ENCODE measurements around the gene WBP1. TPM values are rescaled to one million over a fixed set of nuclear protein-coding genes. Genes with fewer than 3 reads are reported as not detected.

Gene WBP1
- total RNA-seq, 1 experiment from 2014 or later = 64.4 TPM

DNA sequence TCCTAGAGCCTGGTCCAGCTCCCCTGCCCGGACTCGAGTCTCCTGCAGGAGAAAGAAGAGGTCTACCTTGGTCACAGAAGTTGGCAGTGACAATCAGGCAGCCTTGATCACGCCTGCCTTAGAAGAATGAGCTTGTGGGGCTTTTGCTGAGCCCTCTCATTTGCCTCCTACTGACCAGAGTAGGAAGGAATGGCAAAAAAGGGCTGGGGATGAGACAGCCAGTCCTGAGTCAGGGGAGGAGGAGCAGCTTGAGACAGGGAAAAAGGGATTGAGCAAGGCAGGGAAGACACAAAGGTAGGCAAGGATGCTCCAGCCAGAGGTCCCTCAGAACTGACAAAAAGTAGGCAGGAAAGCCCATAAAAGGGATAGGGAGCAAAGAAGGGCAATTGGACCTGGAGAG is 30.7 kb upstream of the WBP1 start:
- H3K4me1 ChIP-seq (ENCODE audit: insufficient read depth, low read length) = no peaks in the 10 kb centered on the region
- no peaks in the 10 kb centered on the region for H3K9me2 ChIP-seq (replicated peaks; ENCODE audit: low read length)
- CTCF ChIA-PET = no interaction called here
- peaks cover 8% of the 10 kb centered on the region; the same call in 1 of the 2 replicates for H3K79me2 ChIP-seq (ENCODE audit: low read length)
- H3K27ac ChIP-seq (ENCODE audit: low read length) = no peak overlapping the region
- no peaks in the 10 kb centered on the region for H3K9me3 ChIP-seq (ENCODE audit: low read length)
- DNase-seq (no peak), ATAC-seq (no peak)
- peaks cover 42% of the 10 kb centered on the region for H3K36me3 ChIP-seq (ENCODE audit: low read depth, low read length)
- H3K27me3 ChIP-seq (ENCODE audit: low read length) = no peaks in the 10 kb centered on the region
- H3K4me2 ChIP-seq (ENCODE audit: low read length) = no peak overlapping the region
- H2AFZ ChIP-seq (ENCODE audit: low read length) = no peak overlapping the region
- H3F3A ChIP-seq (ENCODE audit: low read length, unreplicated experiment) = no peaks in the 10 kb centered on the region
- peaks cover 7% of the 10 kb centered on the region for H4K20me1 ChIP-seq (ENCODE audit: low read length)
- POLR2A ChIA-PET (ENCODE audit: unreplicated experiment) = no interaction called here
- no TSS peak for BruUV-seq (replicated peaks)
- H3K9ac ChIP-seq (ENCODE audit: low read length) = no peak overlapping the region
- TF ChIP-seq EZH2phosphoT487 (IDR thresholded peaks at IDR 0.05; ENCODE audit: borderline replicate concordance, low read length) = no peak
- TF ChIP-seq EZH2 (IDR thresholded peaks at IDR 0.05; ENCODE audit: low read length, unreplicated experiment) = no peak
- TF ChIP-seq, protein P1, sequence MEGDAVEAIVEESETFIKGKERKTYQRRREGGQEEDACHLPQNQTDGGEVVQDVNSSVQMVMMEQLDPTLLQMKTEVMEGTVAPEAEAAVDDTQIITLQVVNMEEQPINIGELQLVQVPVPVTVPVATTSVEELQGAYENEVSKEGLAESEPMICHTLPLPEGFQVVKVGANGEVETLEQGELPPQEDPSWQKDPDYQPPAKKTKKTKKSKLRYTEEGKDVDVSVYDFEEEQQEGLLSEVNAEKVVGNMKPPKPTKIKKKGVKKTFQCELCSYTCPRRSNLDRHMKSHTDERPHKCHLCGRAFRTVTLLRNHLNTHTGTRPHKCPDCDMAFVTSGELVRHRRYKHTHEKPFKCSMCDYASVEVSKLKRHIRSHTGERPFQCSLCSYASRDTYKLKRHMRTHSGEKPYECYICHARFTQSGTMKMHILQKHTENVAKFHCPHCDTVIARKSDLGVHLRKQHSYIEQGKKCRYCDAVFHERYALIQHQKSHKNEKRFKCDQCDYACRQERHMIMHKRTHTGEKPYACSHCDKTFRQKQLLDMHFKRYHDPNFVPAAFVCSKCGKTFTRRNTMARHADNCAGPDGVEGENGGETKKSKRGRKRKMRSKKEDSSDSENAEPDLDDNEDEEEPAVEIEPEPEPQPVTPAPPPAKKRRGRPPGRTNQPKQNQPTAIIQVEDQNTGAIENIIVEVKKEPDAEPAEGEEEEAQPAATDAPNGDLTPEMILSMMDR (conservative IDR thresholded peaks at IDR 0.05; ENCODE audit: low read depth, low read length) = no peak
- H3K4me3 ChIP-seq (ENCODE audit: low read length) = no peak overlapping the region
- intact Hi-C loops (cut with micrococcal nuclease) = no loop called here

DNA sequence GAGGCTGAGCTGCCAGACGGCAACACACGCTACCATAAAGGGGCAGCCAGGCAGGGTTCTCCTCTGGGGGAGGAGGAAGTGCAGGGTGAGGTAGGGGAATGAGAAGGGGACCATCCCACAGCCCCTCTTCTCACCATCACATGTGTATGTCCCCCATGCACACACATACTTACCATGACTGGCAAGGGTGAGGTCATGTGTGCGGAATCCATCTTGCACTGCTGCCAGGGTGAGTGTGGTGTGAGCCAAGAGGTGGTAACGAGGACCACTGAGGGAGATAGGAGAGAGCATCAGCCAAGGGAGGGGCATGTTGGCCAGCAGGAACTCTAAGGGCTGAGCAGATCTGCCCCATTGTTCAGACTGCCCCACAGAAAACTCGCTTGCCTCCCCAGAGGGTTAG is 29.6 kb upstream of the WBP1 start:
- Histone ChIP-seq H3K4me1 (ENCODE audit: insufficient read depth, low read length) (no peaks in the 10 kb centered on the region), H3K4me2 (ENCODE audit: low read length) (no peak overlapping the region), H3K27ac (ENCODE audit: low read length) (no peak overlapping the region), H3K4me3 (ENCODE audit: low read length) (no peak overlapping the region), H3K36me3 (ENCODE audit: low read depth, low read length) (peaks cover 42% of the 10 kb centered on the region), H3K9ac (ENCODE audit: low read length) (no peak overlapping the region), H3K9me2 (replicated peaks; ENCODE audit: low read length) (no peaks in the 10 kb centered on the region), H2AFZ (ENCODE audit: low read length) (no peak overlapping the region), H3K27me3 (ENCODE audit: low read length) (no peaks in the 10 kb centered on the region), H4K20me1 (ENCODE audit: low read length) (peaks cover 8% of the 10 kb centered on the region), H3K79me2 (ENCODE audit: low read length) (peaks cover 14% of the 10 kb centered on the region), H3F3A (ENCODE audit: low read length, unreplicated experiment) (no peaks in the 10 kb centered on the region), H3K9me3 (ENCODE audit: low read length) (no peaks in the 10 kb centered on the region)
- ATAC-seq (no peak), DNase-seq (no peak)
- TF ChIP-seq, protein P1 (conservative IDR thresholded peaks at IDR 0.05; ENCODE audit: low read depth, low read length) = no peak
- TF ChIP-seq EZH2 (IDR thresholded peaks at IDR 0.05; ENCODE audit: low read length, unreplicated experiment) = no peak
- no peak for TF ChIP-seq EZH2phosphoT487 (IDR thresholded peaks at IDR 0.05; ENCODE audit: borderline replicate concordance, low read length)
- intact Hi-C loops (cut with micrococcal nuclease) = no loop called here
- BruUV-seq (replicated peaks) = no TSS peak
- ChIA-PET CTCF (no interaction called here), POLR2A (ENCODE audit: unreplicated experiment) (no interaction called here)

DNA sequence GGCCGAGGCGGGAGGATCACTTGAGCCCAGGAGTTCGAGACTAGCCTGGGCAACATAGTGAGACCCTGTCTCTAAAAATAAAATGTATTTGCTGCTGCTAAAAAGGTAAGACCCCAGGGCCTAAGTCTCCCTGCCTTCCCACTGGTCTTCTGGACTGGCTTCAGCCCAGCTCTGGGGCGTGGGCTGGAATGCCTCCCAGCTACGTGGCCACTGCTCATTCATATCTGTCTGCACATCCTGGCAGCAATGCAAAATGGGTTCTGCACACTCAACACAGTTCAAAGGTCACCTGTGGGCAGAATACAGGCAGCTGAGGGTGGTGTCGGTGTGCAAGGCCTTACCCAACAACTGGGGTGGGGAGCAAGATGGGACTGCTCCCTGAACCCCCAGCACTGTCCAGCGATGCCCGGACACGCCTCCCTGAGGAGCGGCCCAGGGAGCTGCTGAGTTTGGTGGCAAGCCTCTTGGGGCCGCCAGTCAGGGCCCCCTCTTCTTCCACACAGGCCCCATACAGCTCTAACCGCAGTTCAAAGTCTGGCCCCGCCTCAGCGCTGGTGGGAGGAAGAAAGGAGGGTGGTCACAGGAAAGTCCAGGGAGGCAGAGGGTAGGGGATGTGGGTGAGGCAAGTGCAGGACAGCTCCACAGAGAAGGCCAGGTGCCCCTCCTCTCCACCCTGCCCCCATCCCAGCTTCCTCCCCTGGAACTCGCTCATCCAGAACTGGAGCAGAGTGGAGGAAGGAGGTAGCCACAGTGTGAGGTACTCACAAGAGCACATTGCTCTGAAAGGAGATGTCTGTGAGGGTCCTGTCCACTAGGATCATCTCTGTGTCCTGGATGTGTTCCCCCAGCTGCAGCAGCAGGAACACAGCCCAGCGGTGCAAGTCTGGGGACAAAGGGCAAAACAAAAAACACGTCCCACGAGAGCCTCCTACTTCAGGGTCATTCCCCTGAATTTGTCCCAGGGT is 28.5 kb upstream of the WBP1 start:
- POLR2A ChIA-PET (ENCODE audit: unreplicated experiment) = no interaction called here
- Histone ChIP-seq H3K9me3 (ENCODE audit: low read length) (no peaks in the 10 kb centered on the region), H3K27me3 (ENCODE audit: low read length) (no peaks in the 10 kb centered on the region), H3K36me3 (ENCODE audit: low read depth, low read length) (peaks cover 42% of the 10 kb centered on the region), H3K4me1 (ENCODE audit: insufficient read depth, low read length) (no peaks in the 10 kb centered on the region), H3K9ac (ENCODE audit: low read length) (no peak overlapping the region), H3K27ac (ENCODE audit: low read length) (no peak overlapping the region), H2AFZ (ENCODE audit: low read length) (no peak overlapping the region), H3K4me2 (ENCODE audit: low read length) (no peak overlapping the region), H3F3A (ENCODE audit: low read length, unreplicated experiment) (no peaks in the 10 kb centered on the region), H3K9me2 (replicated peaks; ENCODE audit: low read length) (no peaks in the 10 kb centered on the region), H4K20me1 (ENCODE audit: low read length) (peaks cover 8% of the 10 kb centered on the region), H3K4me3 (ENCODE audit: low read length) (no peak overlapping the region), H3K79me2 (ENCODE audit: low read length) (peaks cover 23% of the 10 kb centered on the region)
- BruUV-seq (replicated peaks) = no TSS peak
- ATAC-seq = no peak
- intact Hi-C loops (cut with micrococcal nuclease) = no loop called here
- CTCF ChIA-PET = no interaction called here
- no peak for DNase-seq
- TF ChIP-seq EZH2phosphoT487 (IDR thresholded peaks at IDR 0.05; ENCODE audit: borderline replicate concordance, low read length) = no peak
- TF ChIP-seq, protein P1 (conservative IDR thresholded peaks at IDR 0.05; ENCODE audit: low read depth, low read length) = no peak
- TF ChIP-seq EZH2 (IDR thresholded peaks at IDR 0.05; ENCODE audit: low read length, unreplicated experiment) = no peak

Measured in PC-3 (cell line).